ENCODE data around the gene PTPRT.

The PTPRT gene

DNA sequence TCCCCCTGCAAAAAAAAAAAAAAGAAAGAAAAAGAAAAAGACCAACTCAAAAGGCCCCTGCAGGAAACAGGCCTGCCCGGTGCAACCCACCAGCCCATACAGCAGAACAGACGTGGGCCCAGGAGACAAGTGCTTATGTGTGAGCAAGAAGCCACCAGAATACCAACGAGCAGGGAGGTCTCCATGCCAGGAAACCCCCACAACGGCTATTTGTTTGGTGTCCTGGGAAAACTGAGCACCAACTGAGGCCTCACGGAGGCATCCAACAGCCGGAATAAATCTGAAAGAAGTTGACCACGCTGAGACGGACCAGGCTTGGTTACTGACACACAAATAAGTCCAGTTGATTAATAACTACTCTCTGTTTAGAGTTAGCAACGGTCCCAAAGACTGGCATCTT lies 29.7 kb downstream of the PTPRT start:
- no peak overlapping the region for H3K4me3 ChIP-seq (ENCODE audit: low read length)
- H3K27ac ChIP-seq (ENCODE audit: low read length): no peak overlapping the region
- H3K9me3 ChIP-seq (ENCODE audit: insufficient read depth, low read depth, low read length): no peaks in the 10 kb centered on the region
- no peaks in the 10 kb centered on the region for H3K36me3 ChIP-seq (ENCODE audit: insufficient read depth, low read depth, low read length)
- H3K4me1 ChIP-seq (ENCODE audit: insufficient read depth, low read length): no peaks in the 10 kb centered on the region
- H3K27me3 ChIP-seq (ENCODE audit: insufficient read depth, low read length): no peaks in the 10 kb centered on the region
- H3K9ac ChIP-seq (ENCODE audit: low read depth, low read length): no peak overlapping the region

GRCh38 chr20:43155366-43156100 lies 34.2 kb downstream of the PTPRT start:
- Histone ChIP-seq H3K9ac (ENCODE audit: low read depth, low read length) (no peak overlapping the region), H3K27me3 (ENCODE audit: insufficient read depth, low read length) (no peaks in the 10 kb centered on the region), H3K36me3 (ENCODE audit: insufficient read depth, low read depth, low read length) (no peaks in the 10 kb centered on the region), H3K27ac (ENCODE audit: low read length) (no peak overlapping the region), H3K4me1 (ENCODE audit: insufficient read depth, low read length) (no peaks in the 10 kb centered on the region), H3K9me3 (ENCODE audit: insufficient read depth, low read depth, low read length) (no peaks in the 10 kb centered on the region), H3K4me3 (ENCODE audit: low read length) (no peak overlapping the region)

- Histone ChIP-seq H3K4me1 (ENCODE audit: insufficient read depth, low read length) (no peaks in the 10 kb centered on the region), H3K9ac (ENCODE audit: low read depth, low read length) (no peak overlapping the region), H3K27me3 (ENCODE audit: insufficient read depth, low read length) (no peaks in the 10 kb centered on the region; the same call in 1 of the 2 replicates), H3K36me3 (ENCODE audit: insufficient read depth, low read depth, low read length) (no peaks in the 10 kb centered on the region), H3K27ac (ENCODE audit: low read length) (no peak overlapping the region), H3K4me3 (ENCODE audit: low read length) (no peak overlapping the region), H3K9me3 (ENCODE audit: insufficient read depth, low read depth, low read length) (no peaks in the 10 kb centered on the region)
These were observed 37.8 kb downstream of the PTPRT start for GRCh38 chr20:43151901-43152300.

DNA sequence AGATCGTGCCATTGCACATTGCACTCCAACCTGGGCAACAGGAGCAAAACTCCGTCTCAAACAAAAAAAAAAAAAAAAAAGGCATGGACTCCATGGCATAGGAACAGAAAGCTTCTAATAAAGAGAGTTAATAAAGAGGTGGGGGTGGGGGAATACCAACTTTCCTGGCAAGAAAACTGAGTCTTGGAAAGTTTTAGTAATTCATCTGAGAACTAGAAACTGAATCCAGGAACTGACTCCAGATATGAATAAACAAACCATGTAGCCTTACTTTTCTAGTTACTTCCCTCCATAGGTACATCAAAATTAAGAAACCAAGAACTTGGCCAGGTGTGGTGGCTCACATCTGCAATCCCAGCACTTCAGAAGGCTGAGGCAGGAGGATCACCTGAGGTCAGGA lies 38.5 kb downstream of the PTPRT start:
- Histone ChIP-seq H3K27me3 (ENCODE audit: insufficient read depth, low read length) (no peaks in the 10 kb centered on the region; the same call in 1 of the 2 replicates), H3K9ac (ENCODE audit: low read depth, low read length) (no peak overlapping the region), H3K4me1 (ENCODE audit: insufficient read depth, low read length) (no peaks in the 10 kb centered on the region), H3K27ac (ENCODE audit: low read length) (no peak overlapping the region), H3K36me3 (ENCODE audit: insufficient read depth, low read depth, low read length) (no peaks in the 10 kb centered on the region), H3K4me3 (ENCODE audit: low read length) (no peak overlapping the region), H3K9me3 (ENCODE audit: insufficient read depth, low read depth, low read length) (no peaks in the 10 kb centered on the region)

DNA sequence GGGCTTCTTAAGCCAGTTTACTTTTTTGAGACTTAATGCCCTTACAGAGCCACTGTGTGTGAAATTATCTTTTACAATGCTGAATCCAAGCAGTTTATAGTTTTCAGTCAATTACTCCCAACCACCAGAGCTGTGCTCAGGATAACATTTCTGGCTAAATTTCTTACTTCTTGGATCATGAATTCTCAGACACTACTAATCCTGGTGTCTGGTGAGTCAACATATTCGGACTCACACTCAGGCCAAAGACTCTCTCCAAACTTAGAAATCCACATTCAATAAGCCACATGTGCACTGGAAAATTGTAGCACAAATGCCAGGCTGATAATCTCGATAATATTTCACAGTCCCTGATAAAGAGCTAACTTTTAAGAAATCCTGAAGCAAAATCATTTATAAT lies 49.0 kb downstream of the PTPRT start:
- Histone ChIP-seq H3K4me3 (ENCODE audit: low read length) (no peak overlapping the region), H3K9ac (ENCODE audit: low read depth, low read length) (no peak overlapping the region), H3K4me1 (ENCODE audit: insufficient read depth, low read length) (no peaks in the 10 kb centered on the region), H3K27me3 (ENCODE audit: insufficient read depth, low read length) (no peaks in the 10 kb centered on the region), H3K9me3 (ENCODE audit: insufficient read depth, low read depth, low read length) (no peaks in the 10 kb centered on the region), H3K27ac (ENCODE audit: low read length) (no peak overlapping the region), H3K36me3 (ENCODE audit: insufficient read depth, low read depth, low read length) (no peaks in the 10 kb centered on the region)

DNA sequence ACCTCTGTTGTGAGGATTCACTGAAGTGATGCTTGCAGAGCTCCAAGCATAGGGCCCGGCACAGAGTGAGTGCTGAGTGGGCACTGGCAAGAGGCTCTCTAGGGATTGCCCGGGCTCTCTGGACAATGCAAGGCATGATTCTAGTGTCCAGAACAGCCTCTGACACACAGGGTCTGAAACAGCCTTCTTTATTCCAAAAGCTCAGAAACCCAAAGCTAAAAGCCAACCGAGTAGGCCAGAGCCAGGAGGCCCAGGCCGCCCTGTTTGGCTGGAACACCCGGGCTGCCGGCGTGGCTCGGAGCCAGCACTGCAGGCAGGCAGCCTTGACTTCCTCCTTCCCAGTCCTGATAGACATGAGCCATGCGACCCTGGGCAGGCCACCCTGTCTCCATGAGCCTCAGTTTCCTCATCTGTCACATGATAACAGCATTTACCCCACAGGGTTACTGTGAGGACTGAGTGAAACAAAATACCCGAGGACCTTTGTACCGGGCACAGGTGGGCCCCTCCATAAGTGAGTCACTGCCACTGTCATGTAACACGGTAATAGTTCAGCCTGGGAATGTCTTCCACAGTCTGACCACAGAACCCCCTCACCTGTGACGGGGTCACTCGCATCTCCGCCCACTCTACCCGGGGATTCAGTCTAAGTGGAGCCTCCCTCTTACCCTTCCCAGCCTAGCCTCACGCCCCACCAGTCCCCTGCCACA lies 51.5 kb downstream of the PTPRT start:
- no peaks in the 10 kb centered on the region for H3K36me3 ChIP-seq (ENCODE audit: insufficient read depth, low read depth, low read length)
- no peak overlapping the region for H3K27ac ChIP-seq (ENCODE audit: low read length)
- H3K27me3 ChIP-seq (ENCODE audit: insufficient read depth, low read length): no peaks in the 10 kb centered on the region
- no peak overlapping the region for H3K4me3 ChIP-seq (ENCODE audit: low read length)
- H3K4me1 ChIP-seq (ENCODE audit: insufficient read depth, low read length): 0 out of 2 replicates have a peak, but pooled peaks cover 4% of the 10 kb centered on the region
- no peaks in the 10 kb centered on the region for H3K9me3 ChIP-seq (ENCODE audit: insufficient read depth, low read depth, low read length)
- no peak overlapping the region for H3K9ac ChIP-seq (ENCODE audit: low read depth, low read length)

GRCh38 chr20:43137160-43137559 lies 52.5 kb downstream of the PTPRT start:
- no peak overlapping the region for H3K27ac ChIP-seq (ENCODE audit: low read length)
- no peaks in the 10 kb centered on the region for H3K9me3 ChIP-seq (ENCODE audit: insufficient read depth, low read depth, low read length)

GRCh38 chr20:43124241-43124640 lies 65.5 kb downstream of the PTPRT start:
- H3K4me3 ChIP-seq (ENCODE audit: low read length): no peak overlapping the region
- no peaks in the 10 kb centered on the region for H3K36me3 ChIP-seq (ENCODE audit: insufficient read depth, low read depth, low read length)
- H3K4me1 ChIP-seq (ENCODE audit: insufficient read depth, low read length): no peaks in the 10 kb centered on the region
- no peak overlapping the region for H3K9ac ChIP-seq (ENCODE audit: low read depth, low read length)
- no peak overlapping the region for H3K27ac ChIP-seq (ENCODE audit: low read length)
- H3K9me3 ChIP-seq (ENCODE audit: insufficient read depth, low read depth, low read length): no peaks in the 10 kb centered on the region
- no peaks in the 10 kb centered on the region for H3K27me3 ChIP-seq (ENCODE audit: insufficient read depth, low read length)

More at GRCh38 chr20:43137160-43137559, 52.5 kb downstream of the PTPRT start:
- Histone ChIP-seq H3K4me1 (ENCODE audit: insufficient read depth, low read length) (0 out of 2 replicates have a peak, but pooled peaks cover 4% of the 10 kb centered on the region), H3K4me3 (ENCODE audit: low read length) (no peak overlapping the region), H3K36me3 (ENCODE audit: insufficient read depth, low read depth, low read length) (no peaks in the 10 kb centered on the region), H3K27me3 (ENCODE audit: insufficient read depth, low read length) (no peaks in the 10 kb centered on the region), H3K9ac (ENCODE audit: low read depth, low read length) (no peak overlapping the region)

GRCh38 chr20:43123180-43123579 lies 66.5 kb downstream of the PTPRT start:
- H3K27me3 ChIP-seq (ENCODE audit: insufficient read depth, low read length): no peaks in the 10 kb centered on the region
- no peak overlapping the region for H3K9ac ChIP-seq (ENCODE audit: low read depth, low read length)
- no peak overlapping the region for H3K4me3 ChIP-seq (ENCODE audit: low read length)
- H3K9me3 ChIP-seq (ENCODE audit: insufficient read depth, low read depth, low read length): no peaks in the 10 kb centered on the region
- H3K27ac ChIP-seq (ENCODE audit: low read length): no peak overlapping the region
- H3K4me1 ChIP-seq (ENCODE audit: insufficient read depth, low read length): no peaks in the 10 kb centered on the region
- H3K36me3 ChIP-seq (ENCODE audit: insufficient read depth, low read depth, low read length): no peaks in the 10 kb centered on the region

GRCh38 chr20:43119720-43120119 lies 70.0 kb downstream of the PTPRT start:
- H3K27ac ChIP-seq (ENCODE audit: low read length): no peak overlapping the region
- no peaks in the 10 kb centered on the region for H3K27me3 ChIP-seq (ENCODE audit: insufficient read depth, low read length)
- H3K4me3 ChIP-seq (ENCODE audit: low read length): no peak overlapping the region
- H3K9ac ChIP-seq (ENCODE audit: low read depth, low read length): no peak overlapping the region
- no peaks in the 10 kb centered on the region for H3K4me1 ChIP-seq (ENCODE audit: insufficient read depth, low read length)
- no peaks in the 10 kb centered on the region for H3K36me3 ChIP-seq (ENCODE audit: insufficient read depth, low read depth, low read length)
- H3K9me3 ChIP-seq (ENCODE audit: insufficient read depth, low read depth, low read length): no peaks in the 10 kb centered on the region

GRCh38 chr20:43102394-43102793 lies 87.3 kb downstream of the PTPRT start:
- H3K27me3 ChIP-seq (ENCODE audit: insufficient read depth, low read length): no peaks in the 10 kb centered on the region
- H3K27ac ChIP-seq (ENCODE audit: low read length): no peak overlapping the region
- no peak overlapping the region for H3K4me3 ChIP-seq (ENCODE audit: low read length)
- H3K9me3 ChIP-seq (ENCODE audit: insufficient read depth, low read depth, low read length): no peaks in the 10 kb centered on the region
- no peaks in the 10 kb centered on the region for H3K4me1 ChIP-seq (ENCODE audit: insufficient read depth, low read length)
- no peak overlapping the region for H3K9ac ChIP-seq (ENCODE audit: low read depth, low read length)
- no peaks in the 10 kb centered on the region for H3K36me3 ChIP-seq (ENCODE audit: insufficient read depth, low read depth, low read length)

GRCh38 chr20:43096931-43097260 lies 92.8 kb downstream of the PTPRT start:
- H3K27ac ChIP-seq (ENCODE audit: low read length): no peak overlapping the region
- peaks cover 6% of the 10 kb centered on the region for H3K9me3 ChIP-seq (ENCODE audit: insufficient read depth, low read depth, low read length)
- H3K27me3 ChIP-seq (ENCODE audit: insufficient read depth, low read length): no peaks in the 10 kb centered on the region
- H3K36me3 ChIP-seq (ENCODE audit: insufficient read depth, low read depth, low read length): no peaks in the 10 kb centered on the region
- no peak overlapping the region; the same call in 1 of the 2 replicates for H3K9ac ChIP-seq (ENCODE audit: low read depth, low read length)
- peaks cover 9% of the 10 kb centered on the region; the same call in 1 of the 2 replicates for H3K4me1 ChIP-seq (ENCODE audit: insufficient read depth, low read length)
- H3K4me3 ChIP-seq (ENCODE audit: low read length): no peak overlapping the region

Measured in iPS-20b (cell line).